ENCODE data around the gene IRF3.

IRF3 gene

GRCh38 chr19:49613374-49613773 lies 52.3 kb downstream of the IRF3 start:
- no peak for DNase-seq

Data from GF-D8 (cell line).